HUES48 (cell line): ENCODE data around the gene TCOF1.
A peak's percentile ranks its signal among the peaks of the same experiment; 100 is the strongest.
"Not testable (repeated sequence)": the region's sequence is repeated elsewhere in the genome, so short reads cannot be mapped to it uniquely, and the experiment has no call there.

ENCODE experiments used
- H3K27ac ChIP-seq: one replicate; pipeline ENCODE4 v1.7.0; 2013; ENCODE audit warnings: low read depth, low read length, inconsistent platforms
- H3K27me3 ChIP-seq: 2 replicates; pipeline ENCODE4 v1.6.1; 2013; ENCODE audit warnings: mild to moderate bottlenecking, low read length; ENCODE audit not compliant: control insufficient read depth, insufficient read depth
- H3K36me3 ChIP-seq: 2 replicates; pipeline ENCODE4 v1.6.1; 2013; ENCODE audit warnings: low read length; ENCODE audit not compliant: control insufficient read depth, insufficient read depth
- H3K4me1 ChIP-seq: 2 replicates; pipeline ENCODE4 v1.6.1; 2013; ENCODE audit warnings: mild to moderate bottlenecking, low read length; ENCODE audit not compliant: control insufficient read depth, insufficient read depth
- H3K4me3 ChIP-seq: 2 replicates; pipeline ENCODE4 v1.5.1; 2013; ENCODE audit warnings: mild to moderate bottlenecking, low read depth, low read length
- H3K9ac ChIP-seq: 2 replicates; pipeline ENCODE4 v1.6.1; 2013; ENCODE audit warnings: mild to moderate bottlenecking, low read depth, low read length, moderate library complexity
- H3K9me3 ChIP-seq: 2 replicates; pipeline ENCODE4 v1.6.1; 2013; ENCODE audit warnings: low read length; ENCODE audit not compliant: control insufficient read depth, insufficient read depth

The TCOF1 gene

DNA sequence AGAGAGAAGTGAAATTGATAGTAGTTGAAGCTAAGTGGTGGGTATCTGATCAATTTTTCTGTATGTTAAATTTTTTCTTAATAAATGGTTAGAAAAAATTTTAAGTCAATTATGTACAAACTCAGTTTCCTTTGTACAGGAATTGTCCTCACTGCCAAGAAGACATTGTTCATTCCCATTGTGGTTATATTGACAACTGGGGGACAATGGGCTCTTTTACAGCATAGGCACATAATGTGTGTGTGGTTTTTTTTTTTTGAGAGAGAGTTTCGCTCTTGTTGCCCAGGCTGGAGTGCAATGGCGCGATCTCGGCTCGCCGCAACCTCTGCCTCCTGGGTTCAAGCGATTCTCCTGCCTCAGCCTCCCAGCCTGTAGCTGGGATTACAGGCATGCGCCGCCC lies 68.7 kb downstream of the TCOF1 start:
- H3K4me3 ChIP-seq, H3K27me3 ChIP-seq, H3K9me3 ChIP-seq, H3K9ac ChIP-seq, H3K36me3 ChIP-seq, H3K4me1 ChIP-seq, H3K27ac ChIP-seq: not testable (repeated sequence)

DNA sequence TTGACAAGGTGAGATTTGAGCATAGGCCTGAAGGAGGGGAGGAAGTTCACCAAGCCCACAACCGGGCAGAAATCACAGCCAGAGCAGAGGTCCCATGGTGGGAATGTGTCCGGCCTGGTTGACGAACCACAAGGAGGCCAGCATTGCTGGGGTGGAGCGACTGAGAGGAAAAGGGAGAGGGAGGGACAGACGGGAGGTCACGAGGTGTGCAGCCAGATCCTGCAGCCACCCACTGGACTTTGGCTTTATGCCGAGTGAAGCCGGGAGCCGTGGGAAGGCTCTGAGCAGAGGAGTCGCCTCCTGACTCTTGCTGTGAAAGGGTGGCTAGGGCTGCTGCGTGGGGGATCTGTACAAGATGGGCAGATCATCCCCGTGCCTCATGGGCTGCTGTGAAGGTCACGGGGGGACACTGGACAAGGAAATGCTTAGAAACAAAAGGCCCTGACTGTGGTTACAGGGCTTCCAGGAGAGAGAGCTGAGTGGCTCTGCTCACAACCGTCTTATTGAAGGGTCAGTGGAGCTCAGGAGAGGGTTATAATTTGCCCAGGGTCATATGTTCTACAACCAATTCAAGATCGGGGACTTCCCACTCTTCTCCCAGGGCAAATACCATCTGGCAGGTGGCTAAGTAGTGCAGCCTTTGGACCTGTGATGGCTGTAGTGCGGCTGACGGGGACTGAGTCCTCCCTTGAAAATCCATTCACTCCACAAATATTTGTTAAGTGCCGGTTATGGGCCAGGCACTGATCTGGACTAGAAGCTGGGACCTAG lies 70.8 kb downstream of the TCOF1 start:
- H3K9ac ChIP-seq: no peak overlapping the region
- H3K27me3 ChIP-seq: no peaks in the 10 kb centered on the region
- no peaks in the 10 kb centered on the region for H3K4me1 ChIP-seq
- no peaks in the 10 kb centered on the region for H3K36me3 ChIP-seq
- no peak overlapping the region for H3K4me3 ChIP-seq
- no peaks in the 10 kb centered on the region for H3K9me3 ChIP-seq
- H3K27ac ChIP-seq: no peak overlapping the region

DNA sequence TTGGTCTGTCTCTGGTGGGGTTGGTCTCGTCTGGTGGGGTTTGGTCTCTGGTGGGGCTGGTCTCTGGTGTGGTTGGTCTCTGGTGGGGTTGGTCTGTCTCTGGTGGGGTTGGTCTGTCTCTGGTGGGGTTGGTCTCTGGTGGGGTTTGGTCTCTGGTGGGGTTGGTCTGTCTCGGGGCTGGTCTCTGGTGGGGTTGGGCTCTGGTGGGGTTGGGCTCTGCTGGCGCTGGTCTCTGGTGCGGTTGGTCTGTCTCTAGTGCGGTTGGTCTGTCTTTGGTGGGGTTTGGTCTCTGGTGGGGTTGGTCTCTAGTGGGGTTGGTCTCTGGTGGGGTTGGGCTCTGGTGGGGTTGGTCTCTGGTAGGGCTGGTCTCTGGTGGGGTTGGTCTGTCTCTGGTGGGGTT lies 71.5 kb downstream of the TCOF1 start:
- Histone ChIP-seq H3K36me3 (no peaks in the 10 kb centered on the region), H3K4me3 (no peak overlapping the region), H3K27me3 (no peaks in the 10 kb centered on the region), H3K9me3 (no peaks in the 10 kb centered on the region), H3K9ac (no peak overlapping the region), H3K27ac (no peak overlapping the region), H3K4me1 (no peaks in the 10 kb centered on the region)

DNA sequence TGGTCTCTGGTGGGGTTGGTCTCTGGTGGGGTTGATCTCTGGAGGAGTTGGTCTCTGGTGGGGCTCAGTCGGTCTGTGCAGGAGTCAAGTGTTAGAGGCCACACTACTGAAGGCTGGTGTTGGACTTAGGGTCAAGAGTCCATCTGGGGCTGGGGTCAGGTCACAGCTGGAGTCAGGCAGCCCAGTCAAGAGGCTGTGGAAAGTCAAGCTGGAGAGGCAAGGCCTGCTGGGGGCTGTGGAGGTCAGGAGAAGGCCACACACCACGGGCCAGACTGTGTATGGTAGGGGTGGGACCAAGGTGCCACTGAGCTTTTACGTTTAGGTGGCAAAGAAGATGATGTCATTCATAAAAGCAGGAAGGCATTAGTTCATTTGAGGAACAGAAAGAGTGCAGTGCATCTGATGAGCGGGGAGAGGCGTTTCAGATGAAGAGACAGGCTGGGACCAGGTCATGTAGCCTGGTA lies 71.9 kb downstream of the TCOF1 start:
- Histone ChIP-seq H3K36me3 (no peaks in the 10 kb centered on the region), H3K9me3 (no peaks in the 10 kb centered on the region), H3K4me1 (no peaks in the 10 kb centered on the region), H3K27ac (no peak overlapping the region), H3K27me3 (no peaks in the 10 kb centered on the region), H3K9ac (no peak overlapping the region), H3K4me3 (no peak overlapping the region)

DNA sequence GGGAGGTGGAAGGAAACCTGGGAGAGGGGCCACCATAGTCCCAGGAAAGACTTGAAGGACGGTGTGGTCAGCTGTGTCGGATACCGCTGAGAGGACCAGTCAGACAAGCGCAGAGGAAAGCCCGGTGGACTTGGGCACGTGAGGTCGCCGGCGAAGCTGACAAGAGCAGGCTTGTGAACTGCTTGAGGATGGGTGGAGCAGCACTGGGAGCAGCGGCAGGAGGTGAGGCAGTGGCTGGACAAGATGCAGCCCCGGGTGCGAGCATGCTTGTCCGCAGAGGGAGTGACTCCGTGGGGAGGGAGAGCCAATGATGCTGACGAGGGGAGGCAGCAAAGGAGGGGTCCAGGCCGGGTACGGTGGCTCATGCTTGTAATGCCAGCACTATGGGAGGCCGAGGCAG lies 73.6 kb downstream of the TCOF1 start:
- no peaks in the 10 kb centered on the region for H3K36me3 ChIP-seq
- H3K9me3 ChIP-seq: no peaks in the 10 kb centered on the region
- H3K4me3 ChIP-seq: no peak overlapping the region
- H3K27me3 ChIP-seq: no peaks in the 10 kb centered on the region
- H3K27ac ChIP-seq: no peak overlapping the region
- H3K4me1 ChIP-seq: no peaks in the 10 kb centered on the region
- H3K9ac ChIP-seq: no peak overlapping the region

DNA sequence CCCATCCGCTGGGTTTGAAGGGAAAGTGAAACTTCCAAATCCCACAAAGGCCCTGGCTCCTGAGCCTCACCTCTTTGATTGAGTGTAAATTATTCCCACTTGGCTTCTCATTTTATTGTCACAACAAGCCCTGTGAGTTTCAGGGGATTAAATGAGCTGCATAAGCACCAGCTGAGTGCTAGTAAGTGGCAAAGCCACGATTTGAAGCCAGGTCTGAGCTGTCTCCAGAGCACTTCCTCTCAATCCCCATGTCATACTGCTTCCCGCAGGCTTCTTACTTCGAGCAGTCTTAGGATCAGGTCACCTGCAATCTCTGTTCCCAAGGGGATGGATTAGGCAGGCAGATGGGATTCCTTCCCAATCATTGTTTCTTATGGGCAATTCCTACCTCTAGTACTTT lies 74.1 kb downstream of the TCOF1 start:
- H3K27me3 ChIP-seq: no peaks in the 10 kb centered on the region
- no peak overlapping the region for H3K4me3 ChIP-seq
- H3K36me3 ChIP-seq: no peaks in the 10 kb centered on the region
- no peak overlapping the region for H3K27ac ChIP-seq
- H3K9me3 ChIP-seq: no peaks in the 10 kb centered on the region
- no peaks in the 10 kb centered on the region for H3K4me1 ChIP-seq
- H3K9ac ChIP-seq: no peak overlapping the region

DNA sequence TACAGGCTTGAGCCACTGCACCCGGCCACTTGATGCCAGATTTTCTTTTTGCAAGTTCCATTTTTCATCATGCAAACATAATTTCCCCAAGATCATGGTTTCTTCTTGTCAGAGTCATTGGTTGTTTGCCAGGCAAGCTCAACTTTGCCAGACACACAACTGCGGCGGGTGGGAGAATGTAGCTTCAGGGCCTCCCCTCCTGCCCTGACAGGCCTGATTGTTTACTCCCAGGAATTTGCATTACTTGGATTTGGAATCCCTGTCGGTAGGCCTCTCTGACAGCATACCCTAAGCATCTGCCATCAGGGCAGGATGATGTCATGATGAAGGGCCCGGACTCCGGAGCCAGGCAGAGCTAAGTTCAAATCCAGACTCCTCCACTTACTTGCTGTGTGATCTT lies 77.0 kb downstream of the TCOF1 start:
- Histone ChIP-seq H3K9ac (no peak overlapping the region), H3K9me3 (no peaks in the 10 kb centered on the region), H3K36me3 (no peaks in the 10 kb centered on the region), H3K27ac (no peak overlapping the region), H3K4me1 (no peaks in the 10 kb centered on the region), H3K4me3 (no peak overlapping the region), H3K27me3 (no peaks in the 10 kb centered on the region)

DNA sequence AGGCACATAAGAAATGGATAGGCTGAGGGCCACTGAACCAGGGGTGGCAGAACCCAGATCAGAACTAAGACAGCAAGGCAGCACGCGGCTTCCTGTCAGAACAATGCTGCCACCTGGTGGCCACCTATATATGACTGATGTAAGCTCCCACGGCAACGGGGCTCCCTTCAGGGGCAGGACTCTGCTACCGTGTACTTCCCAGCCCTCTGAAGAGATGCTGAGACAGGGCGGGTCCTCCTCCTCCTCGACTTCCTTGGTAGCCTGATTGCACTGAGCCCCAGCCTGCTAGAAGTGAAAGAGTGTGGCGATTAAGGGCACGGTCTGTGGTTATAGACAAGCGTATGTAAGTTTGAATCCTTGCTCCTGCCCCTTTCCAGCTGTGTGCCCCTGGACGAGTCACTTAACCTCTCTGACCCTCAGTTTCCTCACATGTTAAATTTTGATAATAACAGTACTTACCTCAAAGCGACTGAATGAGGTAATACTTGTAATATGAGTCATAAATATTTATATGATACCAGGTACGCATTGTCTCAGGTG lies 78.7 kb downstream of the TCOF1 start:
- Histone ChIP-seq H3K4me3 (no peak overlapping the region), H3K27me3 (no peaks in the 10 kb centered on the region), H3K9ac (no peak overlapping the region), H3K27ac (no peak overlapping the region), H3K4me1 (peaks cover 2% of the 10 kb centered on the region; the same call in 1 of the 2 replicates), H3K36me3 (no peaks in the 10 kb centered on the region), H3K9me3 (no peaks in the 10 kb centered on the region)

DNA sequence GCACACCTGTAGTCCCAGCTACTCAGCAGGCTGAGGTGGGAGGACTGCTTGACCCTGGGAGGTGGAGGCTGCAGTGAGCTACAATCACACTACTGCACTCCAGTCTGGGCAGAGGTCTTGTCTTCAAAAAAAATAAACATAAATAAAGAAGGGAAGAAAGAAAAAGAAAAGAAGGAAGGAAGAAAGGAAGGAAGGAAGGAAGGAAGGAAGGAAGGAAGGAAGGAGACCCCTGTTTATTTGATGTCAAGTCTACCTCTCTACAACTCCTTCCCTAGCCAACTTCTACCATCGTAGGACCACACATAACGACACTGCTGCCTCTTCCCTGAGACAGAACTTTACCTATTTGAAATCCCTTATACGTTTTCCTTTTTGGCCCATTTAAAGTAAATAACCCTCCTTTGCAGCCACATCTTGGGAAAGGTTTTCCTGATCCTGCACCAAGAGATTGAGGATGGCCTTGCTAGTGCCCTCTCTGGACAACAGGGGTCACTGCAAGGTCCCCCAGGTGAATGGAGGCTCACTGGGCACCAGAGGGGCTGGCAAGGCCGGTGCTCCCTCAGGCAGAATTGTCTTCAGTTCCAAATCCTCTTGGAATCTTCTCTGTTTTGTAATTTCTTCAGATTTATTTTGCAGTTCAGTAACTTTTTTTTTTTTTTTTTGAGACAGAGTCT lies 81.5 kb downstream of the TCOF1 start:
- peaks cover 2% of the 10 kb centered on the region; the same call in 1 of the 2 replicates for H3K4me1 ChIP-seq

DNA sequence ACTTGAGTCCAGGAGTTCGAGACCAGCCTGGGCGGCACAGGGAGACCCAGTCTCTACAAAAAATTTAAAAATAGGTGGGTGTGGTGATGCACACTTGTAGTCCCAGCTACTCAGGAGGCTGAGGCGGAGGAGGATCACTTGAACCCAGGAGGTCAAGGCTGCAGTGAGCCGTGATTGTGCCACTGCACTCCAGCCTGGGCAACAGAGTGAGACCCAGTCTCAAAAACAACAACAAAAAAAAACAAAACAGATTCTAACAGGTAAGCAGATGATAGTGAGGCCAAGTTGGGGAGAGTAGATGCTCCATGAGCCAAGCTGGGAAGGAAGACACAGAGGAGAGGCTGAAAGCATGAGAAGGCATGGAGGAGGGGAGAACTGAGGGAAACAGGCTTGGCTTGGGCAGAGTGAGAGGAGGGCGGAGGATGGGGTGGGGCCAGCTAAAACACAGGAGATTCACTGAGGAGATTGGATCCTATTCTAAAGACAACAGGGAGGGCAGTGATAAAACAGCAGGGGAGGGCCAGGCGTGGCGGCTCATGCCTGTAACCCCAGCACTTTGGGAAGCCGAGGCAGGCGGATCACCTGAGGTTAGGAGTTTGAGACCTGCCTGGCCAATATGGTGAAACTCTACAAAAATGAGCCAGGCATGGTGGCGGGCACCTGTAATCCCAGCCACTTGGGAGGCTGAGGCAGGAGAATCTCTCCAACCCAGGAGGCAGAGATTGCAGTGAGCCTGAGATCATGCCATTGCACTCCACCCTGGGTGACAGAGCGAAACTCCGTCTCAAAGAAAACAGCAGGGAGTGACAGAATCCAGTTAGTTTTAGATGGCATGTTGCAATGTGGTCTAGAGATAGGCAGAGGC lies 83.7 kb downstream of the TCOF1 start:
- Histone ChIP-seq H3K36me3 (peaks cover 33% of the 10 kb centered on the region), H3K4me3 (no peak overlapping the region), H3K27me3 (no peaks in the 10 kb centered on the region), H3K4me1 (peaks cover 2% of the 10 kb centered on the region; the same call in 1 of the 2 replicates), H3K9ac (no peak overlapping the region), H3K9me3 (no peaks in the 10 kb centered on the region), H3K27ac (peak overlapping the region; percentile 72)

More for the DNA sequence above, 81.5 kb downstream of the TCOF1 start:
- no peak overlapping the region for H3K27ac ChIP-seq
- H3K9ac ChIP-seq: no peak overlapping the region
- no peaks in the 10 kb centered on the region for H3K9me3 ChIP-seq
- H3K27me3 ChIP-seq: no peaks in the 10 kb centered on the region
- H3K4me3 ChIP-seq: no peak overlapping the region
- H3K36me3 ChIP-seq: peaks cover 11% of the 10 kb centered on the region
